ENCODE results near the gene ANOS1. TPM values are rescaled to one million over a fixed set of nuclear protein-coding genes. Genes with fewer than 3 reads are reported as not detected.
"Not testable (repeated sequence)": the region's sequence is repeated elsewhere in the genome, so short reads cannot be mapped to it uniquely, and the experiment has no call there.

Gene ANOS1
- total RNA-seq, 1 donor from 2014 or later, result 9.0 TPM

DNA sequence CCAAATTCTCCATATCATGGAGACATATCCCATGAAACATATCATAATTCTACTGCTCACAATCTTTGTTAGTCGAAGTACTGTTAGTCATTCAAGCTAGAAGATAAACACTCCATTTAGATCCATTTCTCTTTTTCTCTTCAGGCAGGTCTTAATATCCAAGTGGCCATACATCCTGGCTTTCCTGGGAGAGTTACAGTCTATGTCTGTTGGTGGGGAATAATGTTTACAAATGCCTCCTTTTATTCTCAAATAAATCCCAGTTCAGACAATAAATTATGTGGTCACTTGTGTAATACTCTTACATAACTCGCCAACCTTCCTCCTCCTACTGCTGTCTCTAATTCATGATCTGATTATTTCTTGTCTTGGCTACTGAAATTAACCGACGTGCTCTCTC, 185.2 kb downstream of the ANOS1 start:
- TF ChIP-seq, protein P1, sequence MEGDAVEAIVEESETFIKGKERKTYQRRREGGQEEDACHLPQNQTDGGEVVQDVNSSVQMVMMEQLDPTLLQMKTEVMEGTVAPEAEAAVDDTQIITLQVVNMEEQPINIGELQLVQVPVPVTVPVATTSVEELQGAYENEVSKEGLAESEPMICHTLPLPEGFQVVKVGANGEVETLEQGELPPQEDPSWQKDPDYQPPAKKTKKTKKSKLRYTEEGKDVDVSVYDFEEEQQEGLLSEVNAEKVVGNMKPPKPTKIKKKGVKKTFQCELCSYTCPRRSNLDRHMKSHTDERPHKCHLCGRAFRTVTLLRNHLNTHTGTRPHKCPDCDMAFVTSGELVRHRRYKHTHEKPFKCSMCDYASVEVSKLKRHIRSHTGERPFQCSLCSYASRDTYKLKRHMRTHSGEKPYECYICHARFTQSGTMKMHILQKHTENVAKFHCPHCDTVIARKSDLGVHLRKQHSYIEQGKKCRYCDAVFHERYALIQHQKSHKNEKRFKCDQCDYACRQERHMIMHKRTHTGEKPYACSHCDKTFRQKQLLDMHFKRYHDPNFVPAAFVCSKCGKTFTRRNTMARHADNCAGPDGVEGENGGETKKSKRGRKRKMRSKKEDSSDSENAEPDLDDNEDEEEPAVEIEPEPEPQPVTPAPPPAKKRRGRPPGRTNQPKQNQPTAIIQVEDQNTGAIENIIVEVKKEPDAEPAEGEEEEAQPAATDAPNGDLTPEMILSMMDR (IDR thresholded peaks at IDR 0.05; ENCODE audit: insufficient read depth, low read length, poor library complexity, severe bottlenecking), result no peak

DNA sequence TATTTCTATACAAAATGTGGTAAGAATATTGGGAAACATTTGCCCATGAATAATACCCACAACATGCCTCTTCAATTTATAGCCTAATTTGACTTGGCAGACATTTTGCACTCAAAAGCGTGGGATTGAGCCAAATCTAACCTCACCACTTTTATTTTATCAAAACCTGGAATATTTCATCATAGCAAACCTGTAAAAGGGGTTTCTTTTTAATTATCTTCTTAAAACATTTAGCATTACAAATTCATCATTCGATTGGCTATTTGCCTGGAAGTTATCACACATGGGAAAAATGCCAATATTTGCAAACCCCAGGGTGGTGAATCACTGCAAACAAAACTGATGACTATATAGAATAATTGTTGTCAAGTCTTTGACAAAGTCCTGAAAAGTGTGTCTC, 211.1 kb downstream of the ANOS1 start:
- TF ChIP-seq, protein P1 (IDR thresholded peaks at IDR 0.05; ENCODE audit: insufficient read depth, low read length, poor library complexity, severe bottlenecking), result no peak
- no peaks in the 10 kb centered on the region for H3K36me3 ChIP-seq (ENCODE audit: control insufficient read depth, insufficient read depth, low read length)
- H3K4me3 ChIP-seq (ENCODE audit: low read depth, low read length), result no peak overlapping the region
- DNase-seq (ENCODE audit: low read depth), result no peak
- H3K27me3 ChIP-seq (ENCODE audit: control insufficient read depth, insufficient read depth, low read length), result no peaks in the 10 kb centered on the region

More for the DNA sequence above, 185.2 kb downstream of the ANOS1 start:
- Histone ChIP-seq H3K4me3 (ENCODE audit: low read depth, low read length) (no peak overlapping the region), H3K27me3 (ENCODE audit: control insufficient read depth, insufficient read depth, low read length) (no peaks in the 10 kb centered on the region), H3K36me3 (ENCODE audit: control insufficient read depth, insufficient read depth, low read length) (no peaks in the 10 kb centered on the region)
- no peak for DNase-seq (ENCODE audit: low read depth)

DNA sequence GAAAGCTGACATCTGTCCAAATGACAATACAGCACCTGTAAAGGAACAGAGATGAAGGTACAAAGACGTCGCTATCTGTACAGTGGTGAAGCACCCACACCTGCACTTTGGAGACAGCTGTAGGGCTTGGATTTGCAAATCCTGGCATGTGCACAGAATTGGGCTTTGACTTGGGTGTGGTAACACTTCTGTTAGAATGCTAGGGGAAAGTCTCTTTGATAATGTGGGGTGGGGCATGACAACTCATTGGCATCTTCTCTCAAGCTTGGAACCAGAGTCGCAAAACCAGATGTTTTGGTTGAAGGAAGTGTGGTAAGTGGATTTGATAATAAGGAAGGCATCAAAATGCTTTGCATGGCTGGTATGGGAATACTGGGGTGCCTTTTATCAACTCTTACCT, 211.8 kb downstream of the ANOS1 start:
- no peaks in the 10 kb centered on the region for H3K27me3 ChIP-seq (ENCODE audit: control insufficient read depth, insufficient read depth, low read length)
- TF ChIP-seq, protein P1 (IDR thresholded peaks at IDR 0.05; ENCODE audit: insufficient read depth, low read length, poor library complexity, severe bottlenecking), result no peak
- no peak overlapping the region for H3K4me3 ChIP-seq (ENCODE audit: low read depth, low read length)
- no peak for DNase-seq (ENCODE audit: low read depth)
- no peaks in the 10 kb centered on the region for H3K36me3 ChIP-seq (ENCODE audit: control insufficient read depth, insufficient read depth, low read length)

DNA sequence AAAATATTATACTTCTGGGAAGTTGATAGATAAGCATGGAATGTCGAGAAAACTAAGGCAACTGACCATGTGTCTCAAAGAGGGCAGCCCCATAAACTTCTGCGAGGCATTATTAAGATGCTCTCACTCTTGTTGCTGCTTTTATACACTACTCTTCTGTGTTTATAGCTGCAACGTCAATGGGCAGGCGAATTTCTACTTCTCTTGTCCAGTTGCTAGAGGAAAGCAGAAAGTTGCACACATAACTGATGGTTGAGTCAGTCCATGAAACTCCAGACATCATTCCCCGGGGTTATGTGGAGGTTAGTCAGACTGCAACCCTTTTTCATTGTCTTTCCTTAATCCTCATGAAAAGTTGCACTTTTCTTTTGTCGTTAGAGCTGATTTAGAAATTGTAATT, 227.5 kb downstream of the ANOS1 start:
- DNase-seq (ENCODE audit: low read depth), result peak; percentile 21
- Histone ChIP-seq H3K4me3 (ENCODE audit: low read depth, low read length) (no peak overlapping the region), H3K27me3 (ENCODE audit: control insufficient read depth, insufficient read depth, low read length) (no peaks in the 10 kb centered on the region), H3K36me3 (ENCODE audit: control insufficient read depth, insufficient read depth, low read length) (no peaks in the 10 kb centered on the region)
- TF ChIP-seq, protein P1 (IDR thresholded peaks at IDR 0.05; ENCODE audit: insufficient read depth, low read length, poor library complexity, severe bottlenecking), result no peak

DNA sequence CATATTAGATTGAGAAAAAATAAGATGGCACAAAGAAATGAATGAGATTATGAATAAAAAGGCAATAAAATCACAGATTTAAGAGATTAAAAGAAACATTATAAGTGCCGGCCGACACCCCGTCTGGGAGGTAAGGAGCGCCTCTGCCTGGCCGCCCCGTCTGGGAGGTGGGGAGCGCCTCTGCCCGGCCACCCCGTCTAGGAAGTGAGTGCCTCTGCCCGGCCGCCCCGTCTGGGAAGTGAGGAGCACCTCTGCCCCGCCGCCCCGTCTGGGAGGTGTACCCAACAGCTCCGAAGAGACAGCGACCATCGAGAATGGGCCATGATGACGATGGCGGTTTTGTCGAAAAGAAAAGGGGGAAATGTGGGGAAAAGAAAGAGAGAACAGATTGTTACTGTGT, 229.8 kb downstream of the ANOS1 start:
- not testable (repeated sequence) for DNase-seq (ENCODE audit: low read depth); H3K36me3 ChIP-seq (ENCODE audit: control insufficient read depth, insufficient read depth, low read length); H3K27me3 ChIP-seq (ENCODE audit: control insufficient read depth, insufficient read depth, low read length); H3K4me3 ChIP-seq (ENCODE audit: low read depth, low read length)

DNA sequence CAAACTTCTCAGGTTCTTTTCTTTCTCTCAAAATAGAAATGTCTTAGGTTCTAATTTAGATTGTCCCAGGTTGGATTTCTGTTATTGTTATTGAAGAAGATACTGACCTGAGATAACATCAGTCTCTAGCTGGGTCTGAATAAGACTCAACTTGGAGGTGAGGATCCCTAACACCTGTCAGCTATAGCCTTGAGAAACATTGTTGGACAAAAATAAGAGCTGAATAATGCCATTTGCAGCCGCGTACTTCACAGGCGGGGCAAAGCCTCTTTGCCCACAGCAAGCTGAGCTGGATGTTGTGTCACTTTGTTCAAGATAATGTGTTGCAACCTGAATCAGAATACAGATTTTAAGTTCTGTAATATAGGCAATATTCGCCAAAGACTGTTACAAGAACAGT, 231.7 kb downstream of the ANOS1 start:
- H3K27me3 ChIP-seq (ENCODE audit: control insufficient read depth, insufficient read depth, low read length), result no peaks in the 10 kb centered on the region
- DNase-seq (ENCODE audit: low read depth), result no peak
- no peak overlapping the region for H3K4me3 ChIP-seq (ENCODE audit: low read depth, low read length)
- TF ChIP-seq, protein P1 (IDR thresholded peaks at IDR 0.05; ENCODE audit: insufficient read depth, low read length, poor library complexity, severe bottlenecking), result no peak
- H3K36me3 ChIP-seq (ENCODE audit: control insufficient read depth, insufficient read depth, low read length), result no peaks in the 10 kb centered on the region

DNA sequence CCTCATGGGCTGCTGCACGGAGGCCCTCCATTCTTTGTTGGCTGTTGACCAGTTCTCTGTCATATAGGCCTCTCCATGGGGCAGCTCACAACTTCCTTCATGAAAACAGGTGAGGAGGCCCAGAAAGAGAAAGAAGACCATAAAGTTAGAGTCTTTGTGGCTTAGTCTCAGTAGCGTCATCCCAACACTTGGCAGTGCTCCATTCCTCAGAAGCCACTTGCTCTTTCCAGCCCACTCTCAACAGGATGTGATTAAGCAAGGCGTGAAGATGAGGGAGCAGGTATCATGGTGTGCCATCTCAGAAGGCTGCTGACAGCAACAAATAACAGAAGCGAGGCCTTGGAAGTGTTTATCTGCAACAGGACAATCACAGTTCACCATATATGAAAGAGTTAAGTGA, 236.9 kb downstream of the ANOS1 start:
- not testable (repeated sequence) for DNase-seq (ENCODE audit: low read depth); H3K27me3 ChIP-seq (ENCODE audit: control insufficient read depth, insufficient read depth, low read length); H3K36me3 ChIP-seq (ENCODE audit: control insufficient read depth, insufficient read depth, low read length); H3K4me3 ChIP-seq (ENCODE audit: low read depth, low read length)

Data from kidney epithelial cell (primary cell).